ENCODE results near the gene CLCN1. TPM values are rescaled to one million over a fixed set of nuclear protein-coding genes. Genes with fewer than 3 reads are reported as not detected.

CLCN1 gene
- total and polyA plus RNA-seq, 10 of the 15 experiments (the other 5 are each of a cell fraction or from before 2014, with no cell fraction given), result 0.30 TPM; not detected in 9

GRCh38 chr7:143387156-143387975 lies 71.5 kb downstream of the CLCN1 start (continued):
- TF ChIP-seq CTCF (IDR thresholded peaks at IDR 0.05 in 2 of 3, conservative IDR thresholded peaks at IDR 0.05 in 1 of 3; ENCODE audit: control insufficient read depth in 2 of 3, extremely low read depth in 1 of 3, insufficient read depth in 1 of 3, low read depth in 3 of 3, low read length in 3 of 3) (0 out of 6 replicates have a peak, but pooled peaks of 2 of the 3 experiments have one; percentile 3 to 11), E2F8 (IDR thresholded peaks at IDR 0.05; ENCODE audit: low read depth, partially characterized antibody) (no peak)

- in situ Hi-C loops (cut with MboI), result no loop called here
- H3K4me2 ChIP-seq (ENCODE audit: control insufficient read depth, insufficient read depth), result no peak overlapping the region
- no TSS peak for BruUV-seq (replicated peaks)
- H3K9ac ChIP-seq (ENCODE audit: control insufficient read depth, insufficient read depth, low read length), result no peak overlapping the region
- ATAC-seq (no peak), DNase-seq (ENCODE audit: low read depth, low spot score) (no peak), FAIRE-seq (no peak)
- ChIA-PET POLR2A (no interaction called here), SMC1A (ENCODE audit: uncharacterized antibody, unreplicated experiment) (no interaction called here), CTCF (interaction anchor here (1.1 kb wide), 1 partner anchor 740 kb away, joined by 3 read pairs; no protein-coding TSS in a partner anchor), RAD21 (ENCODE audit: unreplicated experiment) (no interaction called here)
- H2AFZ ChIP-seq (ENCODE audit: control insufficient read depth, low read depth, low read length), result no peak overlapping the region
- no peak for TF ChIP-seq CBFB (IDR thresholded peaks at IDR 0.05; ENCODE audit: low read depth)
- TF ChIP-seq TAF1 (IDR thresholded peaks at IDR 0.05; ENCODE audit: borderline replicate concordance, low read depth, low read length), result no peak
- no peak for TF ChIP-seq ZNF207 (IDR thresholded peaks at IDR 0.05; ENCODE audit: borderline replicate concordance)
- no peak for TF ChIP-seq KLF5 (IDR thresholded peaks at IDR 0.05; ENCODE audit: partially characterized antibody)
- no peak for TF ChIP-seq MEF2A (IDR thresholded peaks at IDR 0.05; ENCODE audit: insufficient read depth, low read depth, low read length)
- no peak for TF ChIP-seq NFIC (IDR thresholded peaks at IDR 0.05; ENCODE audit: low read depth, low read length)
- TF ChIP-seq, protein P1, sequence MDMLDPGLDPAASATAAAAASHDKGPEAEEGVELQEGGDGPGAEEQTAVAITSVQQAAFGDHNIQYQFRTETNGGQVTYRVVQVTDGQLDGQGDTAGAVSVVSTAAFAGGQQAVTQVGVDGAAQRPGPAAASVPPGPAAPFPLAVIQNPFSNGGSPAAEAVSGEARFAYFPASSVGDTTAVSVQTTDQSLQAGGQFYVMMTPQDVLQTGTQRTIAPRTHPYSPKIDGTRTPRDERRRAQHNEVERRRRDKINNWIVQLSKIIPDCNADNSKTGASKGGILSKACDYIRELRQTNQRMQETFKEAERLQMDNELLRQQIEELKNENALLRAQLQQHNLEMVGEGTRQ (IDR thresholded peaks at IDR 0.05; ENCODE audit: borderline replicate concordance, low read depth, low read length), result no peak
- TF ChIP-seq IKZF2 (IDR thresholded peaks at IDR 0.05), result no peak
- no peak for TF ChIP-seq SPI1 (IDR thresholded peaks at IDR 0.05; ENCODE audit: borderline replicate concordance, insufficient read depth, low read depth, low read length)
- TF ChIP-seq, protein P2, sequence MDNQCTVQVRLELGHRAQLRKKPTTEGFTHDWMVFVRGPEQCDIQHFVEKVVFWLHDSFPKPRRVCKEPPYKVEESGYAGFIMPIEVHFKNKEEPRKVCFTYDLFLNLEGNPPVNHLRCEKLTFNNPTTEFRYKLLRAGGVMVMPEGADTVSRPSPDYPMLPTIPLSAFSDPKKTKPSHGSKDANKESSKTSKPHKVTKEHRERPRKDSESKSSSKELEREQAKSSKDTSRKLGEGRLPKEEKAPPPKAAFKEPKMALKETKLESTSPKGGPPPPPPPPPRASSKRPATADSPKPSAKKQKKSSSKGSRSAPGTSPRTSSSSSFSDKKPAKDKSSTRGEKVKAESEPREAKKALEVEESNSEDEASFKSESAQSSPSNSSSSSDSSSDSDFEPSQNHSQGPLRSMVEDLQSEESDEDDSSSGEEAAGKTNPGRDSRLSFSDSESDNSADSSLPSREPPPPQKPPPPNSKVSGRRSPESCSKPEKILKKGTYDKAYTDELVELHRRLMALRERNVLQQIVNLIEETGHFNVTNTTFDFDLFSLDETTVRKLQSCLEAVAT (IDR thresholded peaks at IDR 0.05), result no peak
- TF ChIP-seq NR2C2 (IDR thresholded peaks at IDR 0.05; ENCODE audit: borderline replicate concordance, control insufficient read depth, insufficient read length, low read depth), result no peak
- no peak overlapping the region for H3K27ac ChIP-seq (ENCODE audit: control insufficient read depth, insufficient read depth)
- H3K4me1 ChIP-seq (ENCODE audit: control insufficient read depth, insufficient read depth, low read length), result peaks cover 10% of the 10 kb centered on the region
- H3K36me3 ChIP-seq (ENCODE audit: control insufficient read depth in 2 of 2, insufficient read depth in 2 of 2, low read length in 1 of 2), result peaks cover 7 to 33% of the 10 kb centered on the region in 2 experiments; a peak in 3 of 4 replicates
- H3K79me2 ChIP-seq (ENCODE audit: control insufficient read depth, insufficient read depth, low read length), result peaks cover 22% of the 10 kb centered on the region
- 75% methylated on average over 9 of the region's 10 CpGs for WGBS (ENCODE audit: insufficient coverage, insufficient replicate concordance, low lambda C conversion rate, missing lambda C conversion rate)
- no peak overlapping the region for H3K4me3 ChIP-seq
- no peaks in the 10 kb centered on the region for H3K27me3 ChIP-seq (replicated peaks in 1 of 2; ENCODE audit: control insufficient read depth in 2 of 2, insufficient read depth in 2 of 2, low read length in 1 of 2)
- no peaks in the 10 kb centered on the region; the same call in 1 of the 2 replicates for H4K20me1 ChIP-seq (ENCODE audit: control insufficient read depth, insufficient read depth)
- intact Hi-C loops (cut with micrococcal nuclease; ENCODE audit: unreplicated experiment), result no loop called here
- no peaks in the 10 kb centered on the region for H3K9me3 ChIP-seq (replicated peaks; ENCODE audit: control insufficient read depth, insufficient read depth, low read length)
These were observed 72.1 kb downstream of the CLCN1 start for GRCh38 chr7:143388051-143388450.
